ENCODE results near the gene COX7A2.

Gene COX7A2

GRCh38 chr6:75196081-75196687 is 47.4 kb downstream of the COX7A2 start:
- DNase-seq: no peak

GRCh38 chr6:75188221-75188925 is 55.2 kb downstream of the COX7A2 start:
- DNase-seq: no peak

All from activated CD4-positive, alpha-beta T cell treated with anti-CD3 and anti-CD28 coated beads for 4 hours (primary cell).